Gastrocnemius medialis (tissue), 4 donors: Measurements from ENCODE around the gene THADA. TPM values are rescaled to one million over a fixed set of nuclear protein-coding genes. Genes with fewer than 3 reads are reported as not detected.

Experiments
- ATAC-seq, 2 donors: fragments of 150-250 bp; one replicate each; pipeline ENCODE4 v1.9.1; 2016
- DNase-seq, 2 donors: peaks; one replicate each; pipeline ENCODE4 v3.0.0-alpha.2; 2019
- H3K27ac ChIP-seq, 4 donors: fragments of 200-600 bp; sonication (generic); 1 replicate in 1 of 4; 2 replicates in 3 of 4; pipeline ENCODE4 v1.5.1; 2016 to 2018; ENCODE audit warnings: mild to moderate bottlenecking in 2 of 4, moderate library complexity in 1 of 4
- H3K27me3 ChIP-seq, 3 donors: fragments of 200-600 bp; sonication (generic) in 2 of 3; 1 replicate in 1 of 3; 2 replicates in 2 of 3; pipeline versions ENCODE4 v1.5.1 to v1.6.0; 2016 to 2019; ENCODE audit warnings: mild to moderate bottlenecking in 1 of 3, moderate library complexity in 1 of 3
- H3K36me3 ChIP-seq, 2 donors: fragments of 200-600 bp; sonication (generic) in 1 of 2; one replicate each; pipeline ENCODE4 v1.5.1; 2017 to 2018
- H3K4me1 ChIP-seq, 2 donors: fragments of 200-600 bp; sonication (generic) in 1 of 2; one replicate each; pipeline ENCODE4 v1.5.1; 2016 to 2017; ENCODE audit warnings: mild to moderate bottlenecking in 2 of 2
- H3K4me3 ChIP-seq, 4 donors: fragments of 200-600 bp; sonication (generic) in 3 of 4; 1 replicate in 1 of 4; 2 replicates in 3 of 4; pipeline ENCODE4 v1.5.1; 2016 to 2019; ENCODE audit warnings: mild to moderate bottlenecking in 2 of 4
- H3K9me3 ChIP-seq, 3 donors: fragments of 200-600 bp; sonication (generic) in 2 of 3; 1 replicate in 1 of 3; 2 replicates in 2 of 3; pipeline ENCODE4 v1.5.1; 2016 to 2019
- CTCF ChIP-seq, 5 experiments: fragments of 450-650 bp in 3 of 5; fragments of 200-600 bp in 2 of 5; sonication (generic) in 2 of 5; IDR thresholded peaks in 4 of 5; conservative IDR thresholded peaks in 1 of 5; 1 replicate in 4 of 5; 2 replicates in 1 of 5; pipeline ENCODE4 v1.5.1; 2016 to 2019; ENCODE audit warnings: antibody characterized with exemption in 5 of 5, mild to moderate bottlenecking in 3 of 5, moderate library complexity in 3 of 5
- POLR2A ChIP-seq, 2 donors: fragments of 450-650 bp; IDR thresholded peaks; one replicate each; pipeline ENCODE4 v1.6.1; 2017; ENCODE audit warnings: antibody characterized with exemption in 2 of 2, mild to moderate bottlenecking in 2 of 2, moderate library complexity in 2 of 2
- in situ Hi-C, 4 donors: fragments of 200-750 bp; cut with MboI; loops; one replicate each; pipeline versions ENCODE4 v1.15.0 to v1.8.0; 2017; ENCODE audit warnings: low sequenced_read_pairs in 4 of 4
- intact Hi-C: fragments of 100-400 bp; cut with DNase I; formaldehyde crosslinking; loops from one replicate; pipeline ENCODE4 v1.15.1; 2023; ENCODE audit warnings: low total_unique reads
- total RNA-seq, 4 donors: library from RNA; depleted of rRNA; stranded (reverse); fragments of >200 nt; gene quantifications; one replicate each; pipeline versions ENCODE4 v1.1.0 to v1.2.3, GENCODE V29; 2016

The THADA gene
- total RNA-seq, 4 donors from 2014 or later: 13.6 to 19.0 (median 16.2) TPM

- Histone ChIP-seq H3K4me1 (peaks cover 11 to 53% of the 10 kb centered on the region in 2 donors), H3K4me3 (no peak overlapping the region), H3K9me3 (no peaks in the 10 kb centered on the region), H3K27ac (peak overlapping the region; percentile 42 to 63 (median 56)), H3K36me3 (no peaks in the 10 kb centered on the region), H3K27me3 (no peaks in the 10 kb centered on the region)
- in situ Hi-C loops (no loop called here), intact Hi-C loops (loop anchor here (5.0 kb wide), 2 partner anchors 37 to 127 kb away; no protein-coding TSS in a partner anchor)
- no peak for ATAC-seq
- TF ChIP-seq CTCF (IDR thresholded peaks at IDR 0.05 in 4 of 5, conservative IDR thresholded peaks at IDR 0.05 in 1 of 5) (no peak), POLR2A (IDR thresholded peaks at IDR 0.05) (no peak)
- no peak for DNase-seq
These were observed 330.4 kb downstream of the THADA start for GRCh38 chr2:43265421-43265820.

GRCh38 chr2:43265001-43265400 lies 330.8 kb downstream of the THADA start:
- Histone ChIP-seq H3K4me1 (peaks cover 9 to 49% of the 10 kb centered on the region in 2 donors), H3K4me3 (no peak overlapping the region), H3K36me3 (no peaks in the 10 kb centered on the region), H3K27me3 (no peaks in the 10 kb centered on the region), H3K9me3 (no peaks in the 10 kb centered on the region), H3K27ac (peak overlapping the region; percentile 42 to 63 (median 56))
- intact Hi-C loops (loop anchor here (5.0 kb wide), 2 partner anchors 37 to 127 kb away; no protein-coding TSS in a partner anchor), in situ Hi-C loops (no loop called here)
- TF ChIP-seq CTCF (IDR thresholded peaks at IDR 0.05 in 4 of 5, conservative IDR thresholded peaks at IDR 0.05 in 1 of 5) (no peak), POLR2A (IDR thresholded peaks at IDR 0.05) (no peak)
- DNase-seq (no peak), ATAC-seq (no peak)

GRCh38 chr2:43262951-43263350 lies 332.9 kb downstream of the THADA start:
- in situ Hi-C loops (no loop called here), intact Hi-C loops (no loop called here)
- no peak for TF ChIP-seq CTCF (IDR thresholded peaks at IDR 0.05 in 4 of 5, conservative IDR thresholded peaks at IDR 0.05 in 1 of 5)
- TF ChIP-seq POLR2A (IDR thresholded peaks at IDR 0.05): no peak
- no peak for DNase-seq
- H3K9me3 ChIP-seq: no peaks in the 10 kb centered on the region
- H3K4me1 ChIP-seq: peaks cover 0 to 37% of the 10 kb centered on the region in 2 donors
- ATAC-seq: no peak
- no peak overlapping the region for H3K27ac ChIP-seq
- H3K4me3 ChIP-seq: no peak overlapping the region
- H3K27me3 ChIP-seq: no peaks in the 10 kb centered on the region
- H3K36me3 ChIP-seq: no peaks in the 10 kb centered on the region

GRCh38 chr2:43262239-43262638 lies 333.6 kb downstream of the THADA start:
- peaks cover 0 to 34% of the 10 kb centered on the region in 2 donors for H3K4me1 ChIP-seq
- in situ Hi-C loops: no loop called here
- H3K36me3 ChIP-seq: no peaks in the 10 kb centered on the region
- H3K4me3 ChIP-seq: no peak overlapping the region
- H3K27ac ChIP-seq: no peak overlapping the region
- TF ChIP-seq CTCF (IDR thresholded peaks at IDR 0.05 in 4 of 5, conservative IDR thresholded peaks at IDR 0.05 in 1 of 5): no peak
- TF ChIP-seq POLR2A (IDR thresholded peaks at IDR 0.05): no peak
- DNase-seq (no peak), ATAC-seq (no peak)
- no peaks in the 10 kb centered on the region for H3K27me3 ChIP-seq
- intact Hi-C loops: no loop called here
- no peaks in the 10 kb centered on the region for H3K9me3 ChIP-seq

- no peaks in the 10 kb centered on the region for H3K9me3 ChIP-seq
- no peaks in the 10 kb centered on the region for H3K27me3 ChIP-seq
- TF ChIP-seq POLR2A (IDR thresholded peaks at IDR 0.05) (no peak), CTCF (IDR thresholded peaks at IDR 0.05 in 4 of 5, conservative IDR thresholded peaks at IDR 0.05 in 1 of 5) (no peak)
- H3K4me3 ChIP-seq: no peak overlapping the region
- ATAC-seq: no peak
- no peaks in the 10 kb centered on the region for H3K36me3 ChIP-seq
- peaks cover 0 to 9% of the 10 kb centered on the region in 2 donors for H3K4me1 ChIP-seq
- DNase-seq: no peak
- H3K27ac ChIP-seq: no peak overlapping the region
- intact Hi-C loops: no loop called here
- in situ Hi-C loops: no loop called here
These were observed 336.3 kb downstream of the THADA start for GRCh38 chr2:43259512-43259911.
